Stimulated activated CD4-positive, alpha-beta T cell treated with anti-CD3 and anti-CD28 coated beads, Interleukin-1b, Interleukin-23, amount 100 ng/mL, for 1 hour (primary cell): ENCODE data around the gene TGM6.

Source experiments
- DNase-seq, 2 donors: peaks; one replicate each; pipeline ENCODE4 v3.0.0-alpha.2; 2020; ENCODE audit warnings: low read depth in 2 of 2

Gene TGM6

DNA sequence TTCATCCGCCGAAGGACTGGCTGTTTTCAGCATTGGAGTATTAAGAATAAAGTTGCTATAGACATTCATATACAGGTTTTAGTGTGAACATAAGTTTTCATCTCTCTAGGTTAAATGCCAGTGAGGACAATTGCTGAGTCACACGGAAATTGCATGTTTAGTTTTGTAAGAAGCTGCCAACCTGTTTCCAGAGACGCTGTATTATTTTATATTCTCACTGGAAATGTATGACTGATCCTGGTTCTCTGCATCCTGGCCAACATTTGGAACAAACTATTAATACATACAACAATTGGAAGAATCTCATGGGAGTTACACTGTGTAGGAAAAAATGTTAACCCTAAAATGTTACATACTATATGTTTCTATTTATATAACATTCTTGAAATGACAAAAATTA is 16.7 kb upstream of the TGM6 start:
- DNase-seq: no peak

DNA sequence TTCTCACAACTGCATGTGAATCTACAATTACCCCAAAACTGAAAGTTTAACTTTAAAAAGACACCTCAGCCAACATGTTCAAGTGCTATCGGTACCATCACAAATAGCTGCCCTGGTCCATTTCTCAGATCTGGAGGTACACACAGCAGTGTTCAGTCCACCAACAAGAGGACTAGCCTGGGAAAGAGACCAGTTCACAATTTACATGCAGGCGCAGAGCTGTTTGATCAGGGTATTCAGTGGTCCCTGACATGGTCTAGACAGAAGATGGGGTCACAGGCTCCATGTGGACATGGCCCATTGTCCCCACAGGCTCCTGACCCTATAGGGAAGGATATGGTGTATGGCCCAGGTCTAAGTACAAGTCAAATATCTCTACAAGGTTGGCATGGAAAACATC is 15.6 kb upstream of the TGM6 start:
- no peak for DNase-seq

DNA sequence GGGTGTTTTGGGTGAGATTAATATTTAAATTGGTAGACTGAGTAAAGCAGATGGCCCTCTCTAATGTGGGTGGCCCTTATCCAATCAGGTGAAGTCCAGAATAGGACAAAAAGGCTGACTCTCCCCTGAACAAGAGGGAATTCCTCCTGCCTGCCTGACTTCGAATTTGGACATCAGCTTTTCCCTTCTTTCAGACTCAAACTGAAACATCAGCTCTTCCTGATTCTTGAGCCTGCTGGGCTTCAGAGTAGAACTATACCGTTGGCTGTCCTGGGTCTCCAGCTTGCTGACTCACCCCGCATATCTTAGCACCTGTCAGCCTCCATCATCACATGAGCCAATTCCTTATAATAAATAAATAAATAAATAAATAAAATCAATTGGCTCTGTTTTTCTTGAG is 15.0 kb upstream of the TGM6 start:
- no peak for DNase-seq

DNA sequence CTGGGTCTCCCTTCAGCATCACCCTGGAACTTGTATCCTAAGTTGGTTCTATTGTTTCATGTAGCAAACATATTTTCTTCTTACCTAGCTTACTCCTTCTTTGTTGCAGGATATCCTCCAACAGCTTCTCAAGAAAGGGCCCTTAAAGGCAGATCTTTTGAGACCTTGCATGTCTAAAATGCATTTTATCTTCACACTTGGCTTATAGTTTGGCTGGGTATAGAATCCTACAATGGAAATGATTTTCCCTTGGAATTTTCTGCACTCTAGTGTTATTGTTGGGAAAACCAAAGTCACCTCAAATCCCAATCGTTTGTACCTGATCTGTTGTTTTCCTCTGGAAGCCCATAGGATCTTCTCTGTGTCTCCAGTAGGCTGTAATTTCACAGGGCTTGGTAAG is 12.1 kb upstream of the TGM6 start:
- no peak for DNase-seq

DNA sequence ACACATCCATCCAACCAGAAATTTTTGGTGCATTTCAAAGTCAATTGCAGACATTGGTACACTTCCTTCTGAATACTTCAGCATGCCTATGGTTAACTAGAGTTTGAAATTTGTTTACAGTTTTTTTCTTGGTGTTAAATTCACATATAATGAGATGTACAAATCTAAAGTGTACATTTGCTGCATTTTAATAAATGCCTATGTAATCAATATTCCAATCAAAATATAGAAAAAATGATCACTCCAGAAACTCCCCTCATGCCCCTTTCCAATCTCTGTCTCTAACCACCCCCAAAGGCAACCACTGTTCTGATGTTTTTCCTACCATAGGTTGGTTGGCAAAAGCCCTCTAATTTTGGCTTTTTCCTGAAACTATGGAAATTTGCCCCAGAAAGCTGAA is 7.6 kb upstream of the TGM6 start:
- DNase-seq: no peak

DNA sequence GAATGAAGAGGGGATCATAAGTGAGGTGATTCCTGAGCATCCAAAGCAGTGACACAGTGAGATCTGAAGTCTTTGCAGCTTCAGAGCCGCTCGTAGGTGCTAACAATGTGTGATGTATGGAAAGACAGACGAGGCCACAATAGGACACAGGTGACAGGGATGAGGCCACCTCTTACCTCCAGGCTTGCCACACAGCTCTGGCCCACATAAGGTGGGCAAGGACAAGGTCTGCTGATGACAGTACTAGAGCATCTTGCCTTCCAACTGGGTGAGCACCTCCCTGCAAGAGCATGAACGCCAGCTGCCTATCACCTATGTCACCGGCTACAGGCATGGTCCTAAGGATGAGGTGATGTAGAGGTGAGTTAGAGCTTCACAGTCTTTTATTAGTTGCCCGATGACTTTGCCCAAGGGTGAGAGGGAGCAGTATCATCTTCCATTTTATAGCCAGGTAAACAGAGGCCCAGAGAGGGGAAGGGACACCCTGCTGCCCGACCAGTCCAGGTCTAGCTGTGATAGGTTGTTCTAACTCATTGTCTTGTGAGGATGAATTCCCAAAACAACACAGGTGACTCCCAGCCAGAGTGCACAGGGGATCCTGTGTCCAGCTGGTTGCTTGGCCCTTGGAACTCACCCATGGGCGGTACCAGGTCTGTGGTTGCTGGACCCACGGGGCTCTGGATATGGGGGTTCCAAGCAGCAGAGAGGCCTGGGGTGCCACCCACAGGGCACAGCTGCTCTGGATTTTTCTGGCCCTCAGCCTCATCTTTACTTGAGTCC is 6.2 kb upstream of the TGM6 start:
- no peak for DNase-seq

DNA sequence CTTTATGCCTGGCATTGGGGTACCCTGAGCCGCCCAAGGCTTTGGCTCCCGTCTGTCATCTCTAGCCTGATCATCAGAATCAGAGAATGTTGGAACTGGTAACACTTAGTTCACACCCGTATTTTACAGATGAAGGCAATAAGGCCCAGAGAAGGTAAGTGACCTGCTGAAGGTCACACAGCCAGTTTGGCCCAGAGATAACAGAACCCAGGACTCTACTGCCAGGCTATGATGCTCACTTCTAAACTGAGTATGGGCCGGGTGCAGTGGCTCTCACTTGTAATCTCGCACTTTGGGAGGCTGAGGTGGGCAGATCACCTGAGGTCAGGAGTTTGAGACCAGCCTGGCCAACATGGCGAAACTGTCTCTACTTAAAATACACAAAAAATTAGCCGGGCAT is 1.8 kb upstream of the TGM6 start:
- no peak for DNase-seq

DNA sequence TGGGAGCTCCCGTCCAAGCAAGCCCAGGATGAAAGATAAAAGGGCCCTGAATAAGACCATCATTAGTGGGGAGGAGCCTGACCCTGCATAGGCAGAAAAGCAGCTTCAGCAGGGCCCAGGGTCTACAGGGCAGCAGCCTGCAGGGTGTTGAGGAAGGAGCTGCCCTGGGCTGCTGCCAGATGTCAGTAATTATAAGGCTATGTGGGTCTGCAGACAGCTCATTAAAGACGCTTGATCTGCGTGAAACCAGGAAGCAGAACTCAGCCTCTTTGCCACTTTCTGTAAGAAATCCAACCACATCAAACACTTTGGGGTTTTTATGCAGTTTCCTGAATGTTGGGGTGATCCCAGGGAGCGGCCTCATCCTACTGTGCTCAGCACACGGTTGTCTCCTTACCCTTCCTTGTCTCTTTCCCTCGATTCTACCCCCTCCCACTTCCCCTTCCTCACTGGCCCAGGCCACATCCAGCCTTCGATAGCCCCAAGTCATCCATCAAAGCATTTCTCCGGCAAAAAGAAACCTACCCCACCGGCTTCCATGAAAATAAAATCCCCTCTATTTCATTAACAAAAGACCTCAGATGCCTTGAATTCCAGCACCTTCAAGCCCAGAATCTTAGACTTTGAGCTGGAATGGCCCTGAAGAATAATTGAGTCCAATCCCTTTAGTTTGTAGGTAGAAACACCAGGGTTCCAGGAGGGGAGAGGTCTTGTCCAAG is 1.0 kb upstream of the TGM6 start:
- no peak for DNase-seq

DNA sequence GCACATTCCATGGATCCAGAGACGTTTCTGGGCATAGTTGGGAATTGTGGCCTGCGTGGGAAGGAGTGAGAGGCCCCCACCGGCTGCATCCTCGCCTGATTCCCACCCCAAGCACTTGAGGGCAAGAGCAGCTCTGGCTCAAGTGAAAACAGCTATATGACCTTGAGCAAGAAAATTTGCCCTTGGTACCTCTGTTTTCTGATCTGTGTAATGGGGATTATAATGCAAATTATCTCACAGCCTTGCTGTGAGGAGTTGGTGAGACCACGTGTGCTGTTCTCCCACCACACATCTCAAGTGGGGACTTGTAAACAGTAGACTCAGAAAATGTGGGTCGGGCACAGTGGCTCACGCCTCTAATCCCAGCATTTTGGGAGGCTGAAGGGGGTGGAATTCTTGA is 602 bp downstream of the TGM6 start:
- DNase-seq: no peak

DNA sequence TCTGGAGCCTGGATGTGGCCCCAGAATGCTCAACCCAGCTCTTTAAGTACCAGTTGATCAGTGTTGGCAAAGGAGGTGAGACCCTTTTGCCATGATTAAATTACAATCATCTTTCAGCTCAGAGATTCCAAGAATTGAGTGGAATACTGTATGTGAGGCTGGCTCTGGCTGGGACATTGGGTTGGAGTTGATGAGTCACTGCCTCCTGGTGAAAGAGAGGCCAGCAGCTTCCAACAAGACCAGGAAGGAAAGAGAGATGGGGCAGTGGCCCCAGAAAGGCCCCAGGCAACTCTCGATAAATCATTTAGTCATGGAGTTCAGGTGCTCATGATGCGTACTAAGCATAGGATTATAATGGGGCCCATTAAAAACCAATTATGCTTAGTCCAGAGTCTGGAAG is 2.1 kb downstream of the TGM6 start:
- DNase-seq: no peak

DNA sequence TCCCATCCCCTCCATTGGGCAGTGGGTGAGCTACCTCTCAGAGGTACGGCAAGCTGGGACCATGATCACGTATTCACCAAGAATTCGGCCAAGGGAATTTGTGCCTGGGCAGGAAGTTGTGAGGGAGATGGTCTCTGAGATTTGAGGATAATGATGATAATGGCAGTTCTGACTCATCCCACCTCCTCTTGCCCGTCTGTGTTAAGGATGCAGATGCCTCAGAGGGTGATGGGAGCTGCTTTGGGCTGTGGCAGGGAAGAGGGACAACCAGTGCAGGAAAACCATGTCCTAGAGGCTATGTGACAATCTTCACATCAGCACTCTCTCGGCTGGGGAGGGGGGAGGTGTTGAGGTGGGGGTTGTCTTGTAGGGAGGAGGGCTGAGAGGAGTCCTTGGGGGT is 4.3 kb downstream of the TGM6 start:
- DNase-seq: no peak

DNA sequence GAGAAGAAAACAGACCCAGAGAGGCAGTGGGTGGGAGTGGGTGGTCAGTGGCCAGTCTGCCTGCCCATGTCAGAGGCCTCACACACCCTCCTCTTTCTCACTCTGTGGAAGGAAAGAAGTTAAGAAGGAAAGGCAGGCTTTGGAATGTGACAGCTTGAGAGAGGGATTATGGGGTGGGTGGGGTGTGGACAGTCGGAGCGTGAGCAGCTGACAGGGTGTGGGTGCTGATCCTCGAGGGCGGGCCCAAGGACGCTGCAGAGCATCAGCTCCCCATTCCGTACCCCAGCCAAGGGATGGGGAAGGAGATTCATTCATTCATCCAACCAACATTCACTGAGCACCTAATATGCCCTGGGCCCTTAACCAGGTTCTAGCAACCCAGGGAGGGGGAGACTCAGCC is 4.8 kb downstream of the TGM6 start:
- DNase-seq: no peak

DNA sequence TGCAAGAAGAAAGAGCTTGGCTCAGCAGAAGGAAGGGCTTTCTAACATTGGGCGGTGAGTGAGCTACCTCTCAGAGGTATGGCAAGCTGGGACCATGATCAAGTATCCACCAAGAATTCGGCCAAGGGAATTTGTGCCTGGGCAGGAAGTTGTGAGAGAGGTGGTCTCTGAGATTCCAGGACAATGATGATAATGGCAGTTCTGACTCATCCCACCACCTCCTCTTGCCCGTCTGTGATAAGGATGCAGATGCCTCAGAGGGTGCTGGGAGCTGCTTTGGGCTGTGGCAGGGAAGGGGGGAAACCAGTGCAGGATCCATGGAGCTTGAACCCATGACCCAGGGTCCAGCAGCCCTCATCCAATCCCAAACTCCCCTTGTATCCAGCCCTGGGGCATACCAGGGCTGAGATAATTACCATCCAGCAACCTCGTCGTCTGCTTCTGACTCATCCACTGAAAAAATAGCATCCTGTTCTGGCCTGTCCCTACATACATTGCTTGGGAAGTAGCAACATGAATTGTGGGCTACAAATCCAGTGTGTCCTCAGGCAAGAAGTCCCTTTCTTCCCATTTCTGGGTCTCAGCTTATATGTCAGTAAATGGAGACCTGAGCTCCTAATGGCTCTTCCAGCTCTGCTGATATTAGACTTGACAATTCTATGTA is 5.9 kb downstream of the TGM6 start:
- no peak for DNase-seq

DNA sequence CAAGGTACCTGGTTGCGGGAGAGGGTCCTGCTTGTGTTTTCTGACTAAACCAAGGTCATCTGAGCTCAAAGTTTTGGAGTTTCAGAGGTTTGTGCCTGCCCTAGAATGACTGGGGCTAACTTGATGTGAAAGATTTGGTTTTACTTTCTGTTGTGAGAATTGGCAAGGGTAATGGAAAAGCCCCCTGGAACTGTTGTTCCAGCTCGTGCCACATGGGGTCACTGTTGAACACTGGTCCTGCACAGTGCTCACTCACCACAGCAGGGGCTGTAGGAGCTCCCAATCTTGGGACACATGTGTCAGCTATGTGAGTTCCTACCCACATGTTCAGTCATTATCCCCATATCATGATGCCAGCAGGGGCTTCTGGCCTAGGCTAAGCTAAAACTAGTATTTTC is 6.5 kb downstream of the TGM6 start:
- DNase-seq: peak in 1 of 2 donors; percentile 33

DNA sequence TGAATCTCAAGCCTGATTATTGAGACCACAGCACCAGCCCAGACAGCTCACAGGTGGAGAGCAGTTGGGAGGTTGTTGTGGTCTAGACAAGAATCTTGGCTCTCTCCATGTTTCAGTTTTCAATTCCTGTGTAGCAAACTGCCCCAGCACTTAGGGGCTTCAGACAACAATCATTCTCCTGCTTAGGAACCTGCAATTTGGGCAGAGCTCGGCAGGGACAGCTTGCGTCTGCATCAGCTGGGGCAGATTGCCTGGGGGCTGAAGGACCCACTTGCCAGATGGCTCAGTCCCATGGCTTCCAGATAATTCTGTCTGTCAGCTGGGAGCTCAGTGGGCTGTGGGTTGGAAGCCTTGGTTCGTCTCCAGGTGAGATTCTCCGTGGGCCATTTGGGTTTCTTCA is 6.9 kb downstream of the TGM6 start:
- no peak for DNase-seq

DNA sequence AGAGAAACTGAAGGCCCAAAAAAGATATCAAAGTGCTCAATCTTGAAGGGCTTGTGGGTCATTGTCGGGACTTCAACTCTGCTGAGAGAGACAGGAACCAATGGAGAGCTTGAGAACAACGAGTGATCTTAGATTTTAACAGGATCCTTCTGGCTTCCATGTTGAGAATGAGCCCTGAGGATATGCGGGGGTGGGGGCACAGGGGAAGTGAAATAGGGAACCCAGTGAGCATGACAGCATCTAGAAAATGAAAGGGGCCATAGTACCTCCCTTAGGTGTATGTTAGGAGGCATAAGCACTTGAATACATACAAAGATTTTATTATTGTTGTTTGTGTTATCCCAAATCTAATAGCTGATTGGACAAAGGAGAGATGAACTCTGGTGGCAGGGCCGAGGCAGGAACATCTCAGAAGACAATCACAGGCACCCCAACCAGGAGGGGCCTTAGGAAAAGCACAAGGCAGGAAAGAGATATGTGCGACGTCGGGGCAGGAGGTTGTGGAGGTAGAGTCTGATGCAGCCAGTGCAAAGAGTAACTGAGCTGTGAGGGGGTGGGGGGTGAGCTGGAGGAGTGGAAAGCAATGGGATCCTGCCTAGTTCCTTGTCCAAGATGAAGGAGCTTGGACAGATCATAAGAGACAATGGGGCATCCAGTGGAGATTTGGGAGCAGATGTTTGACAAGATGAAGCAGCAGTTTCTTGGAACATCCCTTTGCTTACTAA is 10.4 kb downstream of the TGM6 start:
- no peak for DNase-seq

DNA sequence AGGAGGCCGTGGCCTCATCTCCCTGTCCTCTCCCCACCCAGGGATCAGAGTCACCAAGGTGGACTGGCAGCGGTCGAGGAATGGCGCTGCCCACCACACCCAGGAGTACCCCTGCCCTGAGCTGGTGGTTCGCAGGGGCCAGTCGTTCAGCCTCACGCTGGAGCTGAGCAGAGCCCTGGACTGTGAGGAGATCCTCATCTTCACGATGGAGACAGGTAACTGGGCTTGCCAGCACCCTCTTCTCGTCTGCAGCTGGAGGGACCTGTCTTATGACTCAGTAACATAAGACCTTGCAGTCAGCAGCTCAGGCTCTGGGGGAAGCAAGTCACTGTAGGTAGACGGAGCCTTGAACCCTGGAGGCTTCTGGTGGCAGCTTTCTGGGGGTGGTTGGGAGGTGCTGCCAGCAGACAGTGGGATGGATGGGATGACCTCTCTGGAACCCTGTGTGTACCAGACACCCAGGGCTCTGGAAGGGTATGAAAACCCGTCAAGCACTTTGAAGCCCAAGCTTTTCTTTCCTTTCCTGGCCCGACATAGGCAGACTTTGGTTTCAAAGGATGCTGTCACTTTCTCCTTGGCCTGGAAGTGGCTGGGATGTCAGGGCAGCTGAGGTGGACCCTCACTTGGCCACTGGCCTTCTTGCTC is 13.8 kb downstream of the TGM6 start:
- no peak for DNase-seq

DNA sequence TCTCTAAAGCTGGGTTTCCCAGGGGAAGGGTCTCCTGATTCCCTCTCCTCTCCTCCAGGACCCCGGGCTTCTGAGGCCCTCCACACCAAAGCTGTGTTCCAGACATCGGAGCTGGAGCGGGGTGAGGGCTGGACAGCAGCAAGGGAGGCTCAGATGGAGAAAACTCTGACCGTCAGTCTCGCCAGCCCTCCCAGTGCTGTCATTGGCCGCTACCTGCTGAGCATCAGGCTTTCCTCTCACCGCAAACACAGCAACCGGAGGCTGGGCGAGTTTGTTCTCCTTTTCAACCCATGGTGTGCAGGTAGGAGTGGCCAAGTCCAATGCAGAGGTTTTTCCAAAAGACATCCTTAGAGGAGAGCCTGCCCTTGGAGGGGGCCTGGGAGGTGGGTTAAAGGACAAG is 14.4 kb downstream of the TGM6 start:
- no peak for DNase-seq

DNA sequence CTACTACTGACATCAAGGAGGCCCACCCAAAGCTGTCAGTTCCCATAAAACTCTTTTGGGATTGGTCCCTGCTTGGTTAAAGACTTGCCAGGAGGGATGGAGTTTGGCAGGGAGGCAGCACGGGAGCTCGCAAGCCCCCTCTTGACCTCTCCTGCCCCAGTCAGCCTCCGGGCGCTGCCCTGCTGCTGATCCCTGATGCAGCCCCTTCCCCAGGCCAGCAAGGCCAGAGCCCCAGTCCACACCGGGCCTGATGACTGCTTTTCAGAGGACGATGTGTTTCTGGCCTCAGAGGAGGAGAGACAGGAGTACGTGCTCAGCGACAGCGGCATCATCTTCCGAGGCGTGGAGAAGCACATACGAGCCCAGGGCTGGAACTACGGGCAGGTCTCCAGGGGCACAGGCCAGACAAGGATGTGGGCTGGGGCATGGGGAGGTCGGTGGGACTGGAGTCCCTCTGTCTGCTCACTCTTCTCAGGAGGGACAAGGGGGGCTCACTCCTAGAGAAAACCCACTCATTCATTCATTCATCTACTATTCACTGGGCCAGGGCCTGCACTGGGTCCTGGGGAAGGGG is 15.6 kb downstream of the TGM6 start:
- no peak for DNase-seq

DNA sequence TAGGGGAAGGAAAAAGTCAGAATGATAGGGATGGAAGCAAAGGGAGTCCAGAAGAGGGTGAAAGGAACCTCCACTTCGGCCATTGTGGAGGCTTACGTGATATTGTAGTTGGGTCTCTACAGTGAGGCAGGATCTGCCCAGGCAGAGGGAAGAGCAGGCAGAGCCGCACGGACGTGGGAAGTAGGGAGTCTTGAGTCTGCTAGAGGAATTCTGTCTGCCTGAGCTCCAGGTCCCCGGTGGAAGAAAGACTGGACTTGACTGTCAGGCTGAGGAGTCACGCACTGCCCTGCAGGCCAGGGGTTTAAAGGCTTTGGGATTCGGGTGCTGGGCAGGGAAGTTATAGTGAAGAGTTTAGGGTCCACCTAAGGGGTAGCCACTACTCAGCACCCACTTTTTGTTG is 16.4 kb downstream of the TGM6 start:
- no peak for DNase-seq

DNA sequence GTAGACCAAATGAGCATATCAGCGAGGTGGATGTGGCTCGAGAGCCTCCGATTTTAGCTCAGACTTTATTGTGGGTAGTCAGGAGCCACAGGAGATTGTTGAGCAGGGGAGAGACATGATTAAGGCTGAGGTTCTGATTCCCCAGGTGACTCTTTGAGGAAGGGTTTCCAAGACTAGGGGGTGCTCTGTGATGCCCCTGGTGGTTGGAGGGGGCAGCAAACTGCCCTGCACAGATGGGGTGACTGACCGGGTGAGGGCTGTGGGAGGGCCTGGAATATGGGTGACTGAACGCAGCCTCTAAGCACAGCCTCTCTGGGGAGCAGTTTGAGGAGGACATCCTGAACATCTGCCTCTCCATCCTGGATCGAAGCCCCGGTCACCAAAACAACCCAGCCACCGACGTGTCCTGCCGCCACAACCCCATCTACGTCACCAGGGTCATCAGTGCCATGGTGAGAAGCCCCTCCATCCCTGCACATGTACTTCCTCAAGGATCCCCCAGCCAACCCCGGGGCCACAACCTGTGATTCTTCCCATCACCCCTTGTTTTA is 17.0 kb downstream of the TGM6 start:
- no peak for DNase-seq
